Keratinocyte (primary cell): ENCODE results near the gene C16orf86. TPM values are rescaled to one million over a fixed set of nuclear protein-coding genes. Genes with fewer than 3 reads are reported as not detected.

Experiments
- DNase-seq: peaks from one replicate; pipeline ENCODE4 v3.0.0-alpha.2; 2011; ENCODE audit warnings: low read depth, missing footprints, low spot score
- FAIRE-seq: peaks from 2 replicates; lab custom pipeline; 2011; peaks lifted over from hg19 to GRCh38; lab: Jason Lieb, UNC
- H2AFZ ChIP-seq: 2 replicates; pipeline ENCODE4 v1.6.0; 2012; ENCODE audit warnings: low read length, control low read depth, inconsistent platforms; ENCODE audit not compliant: control insufficient read depth
- H3K27ac ChIP-seq: 2 replicates; pipeline ENCODE4 v1.5.1; 2011; ENCODE audit warnings: low read length; ENCODE audit not compliant: control insufficient read depth, insufficient read depth
- H3K27me3 ChIP-seq: 3 replicates; pipeline ENCODE4 v1.6.0; 2011; ENCODE audit warnings: low read length; ENCODE audit not compliant: control insufficient read depth, insufficient read depth; ENCODE audit errors: extremely low read depth
- H3K36me3 ChIP-seq, 2 experiments: 2 replicates in 1 of 2; 3 replicates in 1 of 2; pipeline ENCODE4 v1.5.1; 2011; ENCODE audit warnings: low read length in 2 of 2, mild to moderate bottlenecking in 1 of 2; ENCODE audit not compliant: control insufficient read depth in 2 of 2, insufficient read depth in 2 of 2; ENCODE audit errors: extremely low read depth in 1 of 2
- H3K4me1 ChIP-seq: 3 replicates; pipeline ENCODE4 v1.5.1; 2011; ENCODE audit warnings: low read length; ENCODE audit not compliant: control insufficient read depth, insufficient read depth; ENCODE audit errors: extremely low read depth
- H3K4me2 ChIP-seq: 3 replicates; pipeline ENCODE4 v1.6.0; 2011; ENCODE audit warnings: low read depth, low read length; ENCODE audit not compliant: control insufficient read depth, insufficient read depth; ENCODE audit errors: extremely low read depth
- H3K4me3 ChIP-seq, 3 experiments: fragments of 200-600 bp in 1 of 3; sonication (generic) in 1 of 3; 2 replicates in 2 of 3; 3 replicates in 1 of 3; pipeline ENCODE4 v1.5.1; 2011 to 2016; ENCODE audit warnings: low read length in 3 of 3, mild to moderate bottlenecking in 3 of 3, control low read depth in 2 of 3, inconsistent platforms in 1 of 3, low read depth in 1 of 3, mixed read lengths in 1 of 3, mixed run types in 1 of 3, moderate library complexity in 1 of 3; ENCODE audit not compliant: control insufficient read depth in 2 of 3, insufficient read depth in 2 of 3; ENCODE audit errors: extremely low read depth in 1 of 3
- H3K79me2 ChIP-seq: 2 replicates; pipeline ENCODE4 v1.6.0; 2012; ENCODE audit warnings: low read length; ENCODE audit not compliant: control insufficient read depth, insufficient read depth
- H3K9ac ChIP-seq: 3 replicates; pipeline ENCODE4 v1.6.0; 2011; ENCODE audit warnings: low read length; ENCODE audit not compliant: control insufficient read depth, insufficient read depth; ENCODE audit errors: extremely low read depth
- H3K9me1 ChIP-seq: 3 replicates; pipeline ENCODE4 v1.6.0; 2011; ENCODE audit warnings: low read length; ENCODE audit not compliant: control insufficient read depth, insufficient read depth; ENCODE audit errors: extremely low read depth
- H3K9me3 ChIP-seq: 2 replicates; pipeline ENCODE4 v1.5.1; 2012; ENCODE audit warnings: low read depth, low read length; ENCODE audit not compliant: control insufficient read depth
- H4K20me1 ChIP-seq: 3 replicates; pipeline ENCODE4 v1.6.0; 2011; ENCODE audit warnings: low read length; ENCODE audit not compliant: control insufficient read depth, insufficient read depth; ENCODE audit errors: extremely low read depth
- EZH2 ChIP-seq: IDR thresholded peaks from one replicate; pipeline ENCODE4 v1.6.1; 2012; ENCODE audit warnings: inconsistent platforms, mild to moderate bottlenecking, low read length, moderate library complexity
- dilution Hi-C: fragments of 300-500 bp; cut with MboI; formaldehyde crosslinking; loops from one replicate; pipeline ENCODE4 v1.7.0; 2020; ENCODE audit warnings: low sequenced_read_pairs; ENCODE audit not compliant: extremely low pct_ligation_motif_present
- polyA plus RNA-seq, 5 experiments: library from polyadenylated mRNA; depleted of rRNA in 3 of 5; stranded (reverse) in 3 of 5; stranded (forward) in 1 of 5; unstranded in 1 of 5; fragments of >200 nt; gene quantifications; 1 replicate in 1 of 5; 2 replicates in 3 of 5; 3 replicates in 1 of 5; pipeline versions ENCODE4 v1.2.1 to v1.2.3, GENCODE V29; 2011 to 2012; ENCODE audit warnings: missing spikeins in 2 of 5, low read depth in 1 of 5, low replicate concordance in 1 of 5
- TF ChIP-seq, protein P1 (sequence below), 3 experiments: IDR thresholded peaks in 1 of 3; conservative IDR thresholded peaks in 1 of 3; optimal IDR thresholded peaks in 1 of 3; 2 replicates in 2 of 3; 3 replicates in 1 of 3; pipeline versions ENCODE3 to v1.5.1; 2011; ENCODE audit warnings: low read length in 3 of 3, mild to moderate bottlenecking in 3 of 3, moderate library complexity in 2 of 3, control low read depth in 1 of 3, inconsistent platforms in 1 of 3; ENCODE audit not compliant: insufficient read depth in 2 of 3; ENCODE audit errors: extremely low read depth in 1 of 3

Gene C16orf86
- polyA plus RNA-seq, 1 donor (not counting 4 experiments of a cell fraction or from before 2014, with no cell fraction given): 0.17 TPM

DNA sequence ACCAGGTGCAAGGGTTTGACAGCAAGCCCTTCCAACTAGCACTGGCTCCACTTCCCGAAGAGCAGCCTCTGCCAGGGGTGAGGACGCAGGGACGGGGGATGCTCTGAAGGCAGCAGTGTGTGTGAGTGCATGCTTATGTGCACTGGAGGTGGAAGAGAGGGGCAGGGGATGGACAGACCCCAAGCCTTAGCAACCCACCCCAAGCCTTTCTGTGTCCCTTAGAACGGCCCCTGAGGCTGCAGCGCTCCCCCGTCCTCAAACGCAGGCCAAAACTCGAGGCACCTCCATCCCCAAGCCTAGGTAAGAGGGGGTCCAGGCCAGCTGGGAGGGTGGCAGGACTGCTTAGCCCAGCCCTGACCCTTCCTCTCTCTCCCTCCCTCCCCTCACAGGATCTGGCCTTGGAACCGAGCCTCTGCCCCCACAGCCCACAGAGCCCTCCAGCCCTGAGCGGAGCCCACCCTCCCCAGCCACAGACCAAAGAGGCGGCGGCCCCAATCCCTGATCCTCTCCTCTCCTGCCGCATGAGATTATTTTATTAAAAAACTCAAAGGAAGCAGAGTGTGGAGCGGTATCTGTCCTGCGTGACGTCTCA, 9.5 kb upstream of the C16orf86 start:
- Histone ChIP-seq H3K4me1 (peaks cover 9% of the 10 kb centered on the region), H3K4me2 (no peak overlapping the region), H3K4me3 (no peak overlapping the region), H3K27me3 (peaks cover 30% of the 10 kb centered on the region), H4K20me1 (no peaks in the 10 kb centered on the region), H3K79me2 (peaks cover 12% of the 10 kb centered on the region), H3K36me3 (peaks cover 0 to 4% of the 10 kb centered on the region in 2 experiments), H3K9ac (no peak overlapping the region), H3K27ac (no peak overlapping the region), H3K9me3 (no peaks in the 10 kb centered on the region), H3K9me1 (no peaks in the 10 kb centered on the region), H2AFZ (no peak overlapping the region)
- DNase-seq: no peak
- FAIRE-seq: no peak
- no peak for TF ChIP-seq EZH2
- TF ChIP-seq, protein P1, sequence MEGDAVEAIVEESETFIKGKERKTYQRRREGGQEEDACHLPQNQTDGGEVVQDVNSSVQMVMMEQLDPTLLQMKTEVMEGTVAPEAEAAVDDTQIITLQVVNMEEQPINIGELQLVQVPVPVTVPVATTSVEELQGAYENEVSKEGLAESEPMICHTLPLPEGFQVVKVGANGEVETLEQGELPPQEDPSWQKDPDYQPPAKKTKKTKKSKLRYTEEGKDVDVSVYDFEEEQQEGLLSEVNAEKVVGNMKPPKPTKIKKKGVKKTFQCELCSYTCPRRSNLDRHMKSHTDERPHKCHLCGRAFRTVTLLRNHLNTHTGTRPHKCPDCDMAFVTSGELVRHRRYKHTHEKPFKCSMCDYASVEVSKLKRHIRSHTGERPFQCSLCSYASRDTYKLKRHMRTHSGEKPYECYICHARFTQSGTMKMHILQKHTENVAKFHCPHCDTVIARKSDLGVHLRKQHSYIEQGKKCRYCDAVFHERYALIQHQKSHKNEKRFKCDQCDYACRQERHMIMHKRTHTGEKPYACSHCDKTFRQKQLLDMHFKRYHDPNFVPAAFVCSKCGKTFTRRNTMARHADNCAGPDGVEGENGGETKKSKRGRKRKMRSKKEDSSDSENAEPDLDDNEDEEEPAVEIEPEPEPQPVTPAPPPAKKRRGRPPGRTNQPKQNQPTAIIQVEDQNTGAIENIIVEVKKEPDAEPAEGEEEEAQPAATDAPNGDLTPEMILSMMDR (optimal IDR thresholded peaks at IDR 0.05 in 1 of 3, IDR thresholded peaks at IDR 0.05 in 1 of 3, conservative IDR thresholded peaks at IDR 0.05 in 1 of 3; ENCODE audit: extremely low read depth in 1 of 3, insufficient read depth in 2 of 3, low read length in 3 of 3): no peak
- dilution Hi-C loops: no loop called here

DNA sequence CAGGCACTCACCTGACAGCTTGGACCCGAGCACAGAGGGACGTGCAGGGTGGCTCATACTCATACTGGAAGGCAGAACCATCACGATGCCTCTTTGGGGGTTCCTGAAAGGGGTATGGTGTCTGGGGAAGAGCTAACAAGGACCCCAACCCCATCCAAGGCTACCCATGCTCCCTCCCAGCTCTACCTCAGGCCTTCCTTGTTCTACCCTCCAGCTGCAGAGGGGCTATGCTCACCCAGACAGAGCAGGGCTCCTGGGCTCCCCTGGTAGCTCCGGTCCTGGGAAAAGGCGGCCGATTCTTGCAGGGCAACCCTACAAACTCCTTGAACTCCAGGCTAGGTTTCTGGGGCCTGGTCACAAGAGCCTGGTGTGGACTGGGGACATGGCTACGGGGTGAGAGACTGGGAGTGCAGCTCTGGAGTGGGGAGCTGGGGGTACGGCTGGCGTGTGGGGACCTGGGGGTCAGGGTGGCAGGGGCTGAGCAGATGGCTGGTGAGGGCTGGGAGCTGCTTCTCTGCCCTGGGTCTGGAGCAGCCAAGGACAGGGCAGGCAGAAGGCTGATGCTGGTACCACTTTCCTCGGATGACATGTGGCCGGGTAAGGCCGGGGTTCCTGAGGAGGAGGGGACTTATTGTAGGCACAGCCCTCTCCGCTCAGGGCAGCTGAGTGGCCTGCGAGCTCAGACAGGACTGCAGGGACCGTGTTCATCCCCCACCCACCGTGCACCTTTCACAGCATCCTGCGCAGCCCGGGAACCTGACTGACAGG, 8.7 kb upstream of the C16orf86 start:
- Histone ChIP-seq H3K36me3 (peaks cover 1 to 9% of the 10 kb centered on the region in 2 experiments), H4K20me1 (no peaks in the 10 kb centered on the region), H3K4me3 (no peak overlapping the region), H3K4me1 (peaks cover 9% of the 10 kb centered on the region), H3K9me3 (no peaks in the 10 kb centered on the region), H3K79me2 (peaks cover 12% of the 10 kb centered on the region), H3K27ac (no peak overlapping the region), H3K27me3 (peaks cover 25% of the 10 kb centered on the region), H2AFZ (no peak overlapping the region), H3K4me2 (no peak overlapping the region), H3K9ac (no peak overlapping the region), H3K9me1 (no peaks in the 10 kb centered on the region)
- no peak for FAIRE-seq
- TF ChIP-seq EZH2: no peak
- TF ChIP-seq, protein P1 (optimal IDR thresholded peaks at IDR 0.05 in 1 of 3, IDR thresholded peaks at IDR 0.05 in 1 of 3, conservative IDR thresholded peaks at IDR 0.05 in 1 of 3; ENCODE audit: extremely low read depth in 1 of 3, insufficient read depth in 2 of 3, low read length in 3 of 3): no peak
- no peak for DNase-seq
- dilution Hi-C loops: no loop called here
